Mononuclear cell (primary cell): ENCODE results near the gene MAMDC2. TPM values are rescaled to one million over a fixed set of nuclear protein-coding genes. Genes with fewer than 3 reads are reported as not detected.
"Not testable (repeated sequence)": the region's sequence is repeated elsewhere in the genome, so short reads cannot be mapped to it uniquely, and the experiment has no call there.

Source experiments
- H3K27me3 ChIP-seq: 2 replicates; pipeline ENCODE4 v1.6.0; 2011; ENCODE audit warnings: low read length, control low read depth; ENCODE audit not compliant: insufficient read depth
- H3K4me1 ChIP-seq: 2 replicates; pipeline ENCODE4 v1.5.1; 2011; ENCODE audit warnings: mild to moderate bottlenecking, low read length, control low read depth; ENCODE audit not compliant: insufficient read depth
- H3K4me3 ChIP-seq: 2 replicates; pipeline ENCODE4 v1.5.1; 2011; ENCODE audit warnings: mild to moderate bottlenecking, low read length, moderate library complexity
- H3K9me3 ChIP-seq: 2 replicates; pipeline ENCODE4 v1.5.1; 2011; ENCODE audit warnings: low read depth, mild to moderate bottlenecking, control low read depth, low read length
- total RNA-seq: library from RNA; depleted of rRNA; stranded (reverse); fragments of >200 nt; gene quantifications from one replicate; pipeline ENCODE4 v1.2.3, GENCODE V29; 2012

Gene MAMDC2
- total RNA-seq, 1 donor, result 0.10 TPM

GRCh38 chr9:70192707-70193106 lies 149.1 kb downstream of the MAMDC2 start:
- Histone ChIP-seq H3K9me3 (no peaks in the 10 kb centered on the region), H3K4me1 (no peaks in the 10 kb centered on the region), H3K4me3 (no peak overlapping the region), H3K27me3 (peaks cover 5% of the 10 kb centered on the region)

DNA sequence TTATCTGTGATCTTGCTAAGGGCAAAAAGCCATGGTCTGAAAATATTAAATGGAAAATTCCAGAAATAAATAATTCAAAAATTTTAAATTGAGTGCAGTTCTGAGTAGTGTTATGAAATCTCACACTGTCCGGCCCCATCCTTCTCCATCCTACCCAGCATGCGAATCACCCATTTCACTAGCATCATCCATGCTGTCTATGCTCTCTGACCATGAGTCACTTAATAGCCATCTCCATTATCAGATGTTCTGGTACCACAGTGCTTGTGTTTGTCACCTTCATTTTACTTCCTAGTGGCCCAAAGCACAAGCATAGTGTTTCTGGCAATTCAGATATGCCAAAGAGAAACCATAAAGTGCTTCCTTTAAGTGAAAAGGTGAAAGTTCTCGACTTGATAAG lies 151.8 kb downstream of the MAMDC2 start:
- no peaks in the 10 kb centered on the region for H3K9me3 ChIP-seq
- H3K4me1 ChIP-seq, result no peaks in the 10 kb centered on the region
- H3K27me3 ChIP-seq, result peaks cover 5% of the 10 kb centered on the region
- no peak overlapping the region for H3K4me3 ChIP-seq

DNA sequence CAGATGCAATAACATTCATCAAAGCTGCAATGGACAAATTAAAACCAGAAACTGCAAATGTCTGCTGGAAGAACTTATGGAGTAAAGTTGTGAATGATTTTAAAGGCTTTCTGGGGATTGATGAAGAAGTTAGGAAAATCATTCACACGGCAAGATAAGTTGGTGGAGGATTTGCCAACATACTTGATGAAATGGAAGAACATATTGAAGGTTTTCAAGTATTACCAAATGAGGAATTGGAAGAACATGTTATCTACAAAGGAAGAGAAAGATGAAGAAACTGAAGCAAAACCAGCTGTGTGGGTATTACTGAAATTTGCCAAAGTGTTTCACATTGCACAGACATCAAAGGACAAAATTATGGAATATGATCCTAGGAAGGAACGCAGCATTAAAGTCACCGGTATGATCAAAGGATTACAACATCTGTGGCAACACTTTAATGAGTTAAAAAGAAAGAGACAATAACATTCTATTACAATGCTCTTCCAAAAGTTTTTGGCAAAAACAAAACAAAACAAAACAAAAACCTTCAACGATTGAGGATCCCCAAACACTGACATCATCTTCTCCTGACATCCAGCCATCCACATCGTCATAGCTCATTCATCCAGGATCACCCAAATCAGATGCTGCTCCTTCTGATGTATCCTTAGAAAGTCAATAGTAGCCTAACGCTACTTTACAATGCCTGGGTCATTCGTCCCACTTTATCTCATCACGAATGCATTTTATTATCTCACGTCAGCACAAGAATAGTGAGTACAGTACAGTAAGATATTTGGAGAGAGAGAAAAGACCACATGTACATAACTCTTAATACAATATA lies 153.8 kb downstream of the MAMDC2 start:
- Histone ChIP-seq H3K27me3 (no peaks in the 10 kb centered on the region), H3K4me1 (no peaks in the 10 kb centered on the region), H3K9me3 (no peaks in the 10 kb centered on the region), H3K4me3 (no peak overlapping the region)

- H3K27me3 ChIP-seq, H3K9me3 ChIP-seq, H3K4me3 ChIP-seq, H3K4me1 ChIP-seq: not testable (repeated sequence)
Measured at GRCh38 chr9:70204743-70205142, 161.1 kb downstream of the MAMDC2 start.

- no peaks in the 10 kb centered on the region for H3K27me3 ChIP-seq
- H3K4me1 ChIP-seq, result no peaks in the 10 kb centered on the region
- no peak overlapping the region for H3K4me3 ChIP-seq
- no peaks in the 10 kb centered on the region for H3K9me3 ChIP-seq
Measured at GRCh38 chr9:70205366-70206020, 161.8 kb downstream of the MAMDC2 start.

DNA sequence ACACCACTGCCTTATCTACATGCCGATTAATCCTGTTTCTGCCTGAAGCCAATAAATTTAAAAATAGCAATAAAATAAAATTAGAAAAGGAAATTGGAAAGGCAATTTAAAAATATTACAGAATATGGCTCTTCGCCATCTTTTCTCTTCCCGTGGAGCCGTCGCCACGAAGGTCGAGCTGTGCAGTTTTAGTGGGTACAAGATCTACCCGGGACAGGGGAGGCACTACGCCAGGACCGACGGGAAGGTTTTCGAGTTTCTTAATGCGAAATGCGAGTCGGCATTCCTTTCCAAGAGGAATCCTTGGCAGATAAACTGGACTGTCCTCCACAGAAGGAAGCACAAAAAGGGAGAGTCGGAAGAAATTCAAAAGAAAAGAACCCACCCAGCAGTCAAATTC lies 173.4 kb downstream of the MAMDC2 start:
- Histone ChIP-seq H3K27me3 (no peaks in the 10 kb centered on the region), H3K4me3 (no peak overlapping the region), H3K4me1 (no peaks in the 10 kb centered on the region), H3K9me3 (no peaks in the 10 kb centered on the region)

DNA sequence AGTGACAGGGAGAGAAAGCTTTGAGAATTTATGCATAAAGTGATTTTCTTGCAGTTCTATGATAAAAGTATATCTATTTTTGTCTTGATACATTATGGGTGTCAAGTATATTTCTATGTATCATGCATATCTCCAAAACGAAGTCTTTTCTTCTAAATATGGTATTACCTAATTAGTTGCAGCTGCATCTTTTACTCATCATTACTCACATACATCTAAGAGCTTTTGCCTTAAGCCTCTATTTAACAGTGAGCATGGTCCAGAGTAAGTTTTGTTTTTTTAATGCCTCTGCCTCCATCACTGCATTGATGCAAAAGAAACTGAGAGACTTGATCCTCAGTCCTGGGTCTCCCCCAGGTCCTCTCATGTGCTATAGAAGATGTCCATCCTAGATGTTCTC lies 175.1 kb downstream of the MAMDC2 start:
- H3K27me3 ChIP-seq, result no peaks in the 10 kb centered on the region

GRCh38 chr9:70220216-70220615 lies 176.6 kb downstream of the MAMDC2 start:
- H3K4me3 ChIP-seq, result no peak overlapping the region
- H3K4me1 ChIP-seq, result no peaks in the 10 kb centered on the region
- no peaks in the 10 kb centered on the region for H3K9me3 ChIP-seq
- no peaks in the 10 kb centered on the region for H3K27me3 ChIP-seq

More for the DNA sequence above, 175.1 kb downstream of the MAMDC2 start:
- no peak overlapping the region for H3K4me3 ChIP-seq
- H3K4me1 ChIP-seq, result no peaks in the 10 kb centered on the region
- H3K9me3 ChIP-seq, result no peaks in the 10 kb centered on the region

DNA sequence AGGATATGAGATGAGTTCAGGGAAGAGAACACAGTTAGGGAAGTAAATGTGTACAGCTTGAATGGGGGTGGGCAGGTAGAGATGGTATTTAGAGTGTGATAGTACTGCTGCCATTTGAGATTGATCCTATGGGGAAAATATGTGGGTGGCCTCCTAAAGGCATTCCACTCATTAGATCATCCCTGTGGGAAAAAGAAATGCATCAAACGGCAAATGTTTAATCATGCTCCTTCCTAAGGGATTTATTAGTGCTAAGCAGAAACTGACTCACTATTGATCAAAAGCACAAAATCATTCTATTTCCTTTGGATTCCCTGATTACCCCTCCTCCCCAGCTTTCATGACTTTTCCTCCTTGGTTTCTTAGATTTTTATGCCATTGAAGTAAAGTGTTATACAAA lies 178.7 kb downstream of the MAMDC2 start:
- no peak overlapping the region for H3K4me3 ChIP-seq
- H3K27me3 ChIP-seq, result no peaks in the 10 kb centered on the region
- H3K4me1 ChIP-seq, result no peaks in the 10 kb centered on the region
- no peaks in the 10 kb centered on the region for H3K9me3 ChIP-seq

GRCh38 chr9:70228118-70228517 lies 184.5 kb downstream of the MAMDC2 start:
- H3K4me1 ChIP-seq, result no peaks in the 10 kb centered on the region
- H3K27me3 ChIP-seq, result no peaks in the 10 kb centered on the region
- H3K9me3 ChIP-seq, result no peaks in the 10 kb centered on the region
- H3K4me3 ChIP-seq, result no peak overlapping the region

GRCh38 chr9:70228611-70229010 lies 185.0 kb downstream of the MAMDC2 start:
- no peaks in the 10 kb centered on the region for H3K4me1 ChIP-seq
- no peaks in the 10 kb centered on the region for H3K27me3 ChIP-seq
- H3K9me3 ChIP-seq, result no peaks in the 10 kb centered on the region

GRCh38 chr9:70229026-70229425 lies 185.4 kb downstream of the MAMDC2 start:
- Histone ChIP-seq H3K9me3 (no peaks in the 10 kb centered on the region), H3K4me3 (no peak overlapping the region), H3K27me3 (no peaks in the 10 kb centered on the region), H3K4me1 (no peaks in the 10 kb centered on the region)

More at GRCh38 chr9:70228611-70229010, 185.0 kb downstream of the MAMDC2 start:
- no peak overlapping the region for H3K4me3 ChIP-seq

DNA sequence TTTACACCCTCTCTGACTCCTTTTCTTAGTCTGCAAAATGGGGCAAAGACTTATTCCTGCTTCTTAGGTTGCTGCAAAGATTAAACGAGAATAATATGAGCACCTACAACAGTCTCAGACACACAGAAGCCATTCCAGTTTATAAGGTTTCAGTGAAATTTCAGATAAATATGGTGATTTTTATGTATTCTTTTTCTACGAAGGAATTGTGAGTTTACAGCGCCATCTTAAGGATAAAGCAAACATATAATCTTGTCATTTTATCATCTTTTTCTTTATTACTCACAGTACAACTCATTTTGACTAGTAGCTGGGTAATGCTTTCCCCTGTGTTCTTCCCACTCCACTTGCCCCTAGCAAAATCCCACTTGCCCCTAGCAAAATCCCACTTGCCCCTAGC lies 185.9 kb downstream of the MAMDC2 start:
- Histone ChIP-seq H3K4me3 (no peak overlapping the region), H3K4me1 (no peaks in the 10 kb centered on the region), H3K9me3 (no peaks in the 10 kb centered on the region), H3K27me3 (no peaks in the 10 kb centered on the region)

DNA sequence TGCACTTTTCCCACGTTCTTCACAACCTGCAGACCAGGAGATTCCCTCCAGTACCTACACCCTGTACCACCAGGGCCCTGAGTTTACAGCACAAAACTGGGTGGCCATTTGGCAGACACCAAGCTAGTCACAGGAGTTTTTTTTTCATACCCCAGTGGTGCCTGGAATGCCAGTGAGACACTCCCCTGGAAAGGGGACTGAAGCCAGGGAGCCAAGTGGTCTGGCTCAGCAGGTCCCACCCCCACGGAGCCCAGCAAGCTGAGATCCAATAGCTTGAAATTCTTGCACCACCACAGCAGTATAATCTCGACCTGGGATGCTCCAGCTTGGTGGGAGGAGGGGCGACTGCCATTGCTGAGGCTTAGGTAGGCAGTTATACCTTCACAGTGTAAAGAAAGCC lies 188.8 kb downstream of the MAMDC2 start:
- H3K4me1 ChIP-seq, result no peaks in the 10 kb centered on the region
- no peaks in the 10 kb centered on the region for H3K9me3 ChIP-seq
- no peaks in the 10 kb centered on the region for H3K27me3 ChIP-seq
- H3K4me3 ChIP-seq, result no peak overlapping the region

- H3K4me1 ChIP-seq, H3K9me3 ChIP-seq, H3K4me3 ChIP-seq, H3K27me3 ChIP-seq: not testable (repeated sequence)
Measured at GRCh38 chr9:70234208-70234607, 190.6 kb downstream of the MAMDC2 start.

- not testable (repeated sequence) for H3K27me3 ChIP-seq, H3K9me3 ChIP-seq, H3K4me3 ChIP-seq, H3K4me1 ChIP-seq
Measured at GRCh38 chr9:70245952-70246351, 202.3 kb downstream of the MAMDC2 start.
